Endothelial cell of umbilical vein (primary cell): ENCODE measurements around the gene BANF2. TPM values are rescaled to one million over a fixed set of nuclear protein-coding genes. Genes with fewer than 3 reads are reported as not detected.

ENCODE experiments used
- BruUV-seq: library from RNA; stranded (reverse); fragments of 400-500 nt; replicated peaks from 2 replicates; lab custom pipeline; 2021; lab: Mats Ljungman, UMichigan
- CTCF ChIA-PET: fragments of 300-600, 350-600 bp; sonication (Branson Sonifier 250); formaldehyde crosslinking; loops from one replicate; lab custom pipeline; 2021; ENCODE audit warnings: antibody characterized with exemption, inconsistent platforms; lab: Charles Lee
- POLR2A ChIA-PET: fragments of 300-600, 350-600 bp; sonication (Branson Sonifier 250); formaldehyde crosslinking; loops from one replicate; lab custom pipeline; 2021; ENCODE audit warnings: antibody characterized with exemption, inconsistent platforms; lab: Charles Lee
- DNase-seq: peaks from one replicate; pipeline ENCODE4 v3.0.0-alpha.2; 2011; ENCODE audit warnings: low read depth, low spot score
- FAIRE-seq: peaks from 2 replicates; lab custom pipeline; 2011; peaks lifted over from hg19 to GRCh38; lab: Jason Lieb, UNC
- H2AFZ ChIP-seq: 2 replicates; pipeline ENCODE4 v1.6.0; 2012; ENCODE audit warnings: low read depth, low read length, control low read depth, inconsistent platforms
- H3K27ac ChIP-seq: 2 replicates; pipeline ENCODE4 v1.5.1; 2011; ENCODE audit warnings: low read depth, mild to moderate bottlenecking, control low read depth, low read length, moderate library complexity; ENCODE audit not compliant: insufficient read depth
- H3K27me3 ChIP-seq, 2 experiments: 2 replicates each; pipeline versions ENCODE4 v1.6.0 to v1.6.1; 2011; ENCODE audit warnings: low read length in 2 of 2, mixed read lengths in 1 of 2; ENCODE audit not compliant: control insufficient read depth in 2 of 2, insufficient read depth in 2 of 2
- H3K36me3 ChIP-seq, 2 experiments: 2 replicates in 1 of 2; 3 replicates in 1 of 2; pipeline ENCODE4 v1.5.1; 2011; ENCODE audit warnings: low read length in 2 of 2, mild to moderate bottlenecking in 1 of 2, moderate library complexity in 1 of 2; ENCODE audit not compliant: control insufficient read depth in 2 of 2, insufficient read depth in 2 of 2; ENCODE audit errors: extremely low read depth in 1 of 2
- H3K4me1 ChIP-seq: 3 replicates; pipeline ENCODE4 v1.5.1; 2011; ENCODE audit warnings: mild to moderate bottlenecking, low read length; ENCODE audit not compliant: control insufficient read depth, insufficient read depth; ENCODE audit errors: extremely low read depth
- H3K4me2 ChIP-seq: 2 replicates; pipeline ENCODE4 v1.6.1; 2011; ENCODE audit warnings: low read length, control low read depth, mixed read lengths; ENCODE audit not compliant: insufficient read depth
- H3K4me3 ChIP-seq, 3 experiments: fragments of 200-600 bp in 1 of 3; sonication (generic), shearing (Covaris generic) in 1 of 3; replicated peaks in 1 of 3; 2 replicates each; pipeline ENCODE4 v1.5.1; 2011 to 2016; ENCODE audit warnings: control low read depth in 3 of 3, low read length in 3 of 3, mild to moderate bottlenecking in 2 of 3, inconsistent platforms in 1 of 3, low read depth in 1 of 3, moderate library complexity in 1 of 3; ENCODE audit not compliant: insufficient read depth in 1 of 3
- H3K79me2 ChIP-seq: 2 replicates; pipeline ENCODE4 v1.6.0; 2012; ENCODE audit warnings: low read length, inconsistent platforms; ENCODE audit not compliant: control insufficient read depth, insufficient read depth
- H3K9ac ChIP-seq: replicated peaks from 2 replicates; pipeline ENCODE3; 2011; ENCODE audit warnings: low read length, control low read depth; ENCODE audit not compliant: insufficient read depth; ENCODE audit errors: extremely low read depth
- H3K9me1 ChIP-seq: replicated peaks from 3 replicates; pipeline ENCODE4 v1.6.0; 2011; ENCODE audit warnings: mild to moderate bottlenecking, low read length; ENCODE audit not compliant: control insufficient read depth, insufficient read depth; ENCODE audit errors: extremely low read depth
- H3K9me3 ChIP-seq: replicated peaks from 2 replicates; pipeline ENCODE4 v1.5.1; 2012; ENCODE audit warnings: low read length, inconsistent platforms; ENCODE audit not compliant: control insufficient read depth, insufficient read depth
- H4K20me1 ChIP-seq: replicated peaks from 2 replicates; pipeline ENCODE3; 2011; ENCODE audit warnings: mild to moderate bottlenecking, low read length; ENCODE audit not compliant: control insufficient read depth, insufficient read depth; ENCODE audit errors: extremely low read depth
- CTCF ChIP-seq, 2 donors: IDR thresholded peaks; 1 replicate in 1 of 2; 2 replicates in 1 of 2; pipeline ENCODE4 v1.5.1; 2011; ENCODE audit warnings: low read length in 2 of 2, mild to moderate bottlenecking in 2 of 2, moderate library complexity in 2 of 2, control low read depth in 1 of 2, inconsistent platforms in 1 of 2, low read depth in 1 of 2; ENCODE audit not compliant: insufficient read depth in 1 of 2; ENCODE audit errors: extremely low read depth in 1 of 2
- EZH2 ChIP-seq: IDR thresholded peaks from 2 replicates; pipeline ENCODE4 v1.6.1; 2012; ENCODE audit warnings: borderline replicate concordance, low read depth, mild to moderate bottlenecking, moderate library complexity, low read length, inconsistent platforms; ENCODE audit not compliant: severe bottlenecking
- FOS ChIP-seq: IDR thresholded peaks from 2 replicates; pipeline ENCODE4 v1.6.1; 2011; ENCODE audit warnings: mild to moderate bottlenecking, low read length, moderate library complexity, borderline replicate concordance; ENCODE audit not compliant: insufficient read depth
- GATA2 ChIP-seq: IDR thresholded peaks from 2 replicates; pipeline ENCODE4 v1.7.0; 2011; ENCODE audit warnings: low read depth, mild to moderate bottlenecking, moderate library complexity, mixed read lengths, low read length; ENCODE audit not compliant: insufficient read length, insufficient read depth
- JUN ChIP-seq: IDR thresholded peaks from 2 replicates; pipeline ENCODE4 v1.6.1; 2011; ENCODE audit warnings: borderline replicate concordance, low read depth; ENCODE audit not compliant: insufficient read length, insufficient read depth
- MAX ChIP-seq: IDR thresholded peaks from 2 replicates; pipeline ENCODE4 v1.6.1; 2011; ENCODE audit not compliant: insufficient read depth, insufficient read length
- MYC ChIP-seq: IDR thresholded peaks from one replicate; pipeline ENCODE4 v1.6.1; 2011; ENCODE audit warnings: mild to moderate bottlenecking, low read depth, low read length
- POLR2A ChIP-seq: IDR thresholded peaks from 2 replicates; pipeline ENCODE4 v1.6.1; 2012; ENCODE audit warnings: low read depth, mild to moderate bottlenecking, control low read depth, low read length
- POLR2AphosphoS5 ChIP-seq: IDR thresholded peaks from 2 replicates; pipeline ENCODE4 v1.6.1; 2012; ENCODE audit warnings: low read depth, mild to moderate bottlenecking, control low read depth, low read length, moderate library complexity; ENCODE audit not compliant: insufficient read depth
- dilution Hi-C: fragments of 300-500 bp; cut with MboI; formaldehyde crosslinking; loops from one replicate; pipeline ENCODE4 v1.15.0; 2019; ENCODE audit warnings: low sequenced_read_pairs; ENCODE audit not compliant: extremely low pct_ligation_motif_present
- intact Hi-C: fragments of 100-400 bp; cut with micrococcal nuclease; formaldehyde crosslinking; loops from one replicate; pipeline ENCODE4 v1.10.0; 2022
- polyA plus RNA-seq, 4 experiments: library from polyadenylated mRNA; depleted of rRNA in 3 of 4; stranded (reverse) in 3 of 4; unstranded in 1 of 4; fragments of >200 nt; gene quantifications; 2 replicates each; pipeline versions ENCODE4 v1.2.1 to v1.2.3, GENCODE V29; 2011 to 2012; ENCODE audit warnings: missing spikeins in 1 of 4
- total RNA-seq: library from RNA; stranded (reverse); gene quantifications from 2 replicates; pipeline ENCODE4 v1.2.3, GENCODE V29; 2021

Gene BANF2
- total and polyA plus RNA-seq, 2 donors (not counting 3 experiments of a cell fraction or from before 2014, with no cell fraction given), result not detected

- no peak overlapping the region for H3K27ac ChIP-seq
- peaks cover 89% of the 10 kb centered on the region for H3K79me2 ChIP-seq
- H3K9me1 ChIP-seq, result no peaks in the 10 kb centered on the region
- no TSS peak for BruUV-seq
- DNase-seq, result no peak
- no peak for TF ChIP-seq GATA2
- no peak for TF ChIP-seq CTCF (IDR thresholded peaks at IDR 0.05; ENCODE audit: extremely low read depth in 1 of 2, insufficient read depth in 1 of 2, low read depth in 1 of 2, low read length in 2 of 2)
- TF ChIP-seq MAX, result no peak
- TF ChIP-seq POLR2AphosphoS5, result no peak
- TF ChIP-seq FOS, result no peak
- TF ChIP-seq JUN, result no peak
- TF ChIP-seq POLR2A, result no peak
- TF ChIP-seq EZH2, result no peak
- TF ChIP-seq MYC, result no peak
- CTCF ChIA-PET, result interaction anchor here (1.1 to 1.2 kb wide), 2 partner anchors 21 to 222 kb away, joined by 3 read pairs; no protein-coding TSS in a partner anchor
- intact Hi-C loops (no loop called here), dilution Hi-C loops (no loop called here)
- FAIRE-seq, result no peak
- peaks cover 9% of the 10 kb centered on the region for H3K4me1 ChIP-seq
- H3K4me2 ChIP-seq, result no peak overlapping the region
- H3K27me3 ChIP-seq, result no peaks in the 10 kb centered on the region
- POLR2A ChIA-PET, result no interaction called here
- H4K20me1 ChIP-seq, result peaks cover 13% of the 10 kb centered on the region
- H3K36me3 ChIP-seq, result peaks cover 0 to 2% of the 10 kb centered on the region in 2 experiments
- H2AFZ ChIP-seq, result no peak overlapping the region
- no peaks in the 10 kb centered on the region for H3K9me3 ChIP-seq
- H3K9ac ChIP-seq, result no peak overlapping the region
- H3K4me3 ChIP-seq, result no peak overlapping the region
Measured at GRCh38 chr20:17675519-17676377, 24.0 kb upstream of the BANF2 start.
